Measurements from ENCODE around the gene MAST2. TPM values are rescaled to one million over a fixed set of nuclear protein-coding genes. Genes with fewer than 3 reads are reported as not detected.

Gene MAST2
- total RNA-seq, 2 donors from 2014 or later: 25.2 to 81.3 TPM

GRCh38 chr1:45785583-45785982 is 17.8 kb upstream of the MAST2 start:
- H3K27ac ChIP-seq: no peak overlapping the region
- no peaks in the 10 kb centered on the region for H3K9me3 ChIP-seq
- DNase-seq (ENCODE audit: low spot score): no peak
- 70% methylated on average over 4 of the region's 4 CpGs for WGBS
- H3K4me3 ChIP-seq: no peak overlapping the region
- TF ChIP-seq CTCF (IDR thresholded peaks at IDR 0.05) (no peak), POLR2A (IDR thresholded peaks at IDR 0.05) (no peak), POLR2AphosphoS5 (IDR thresholded peaks at IDR 0.05) (no peak)
- H3K4me1 ChIP-seq (replicated peaks): no peaks in the 10 kb centered on the region
- H3K27me3 ChIP-seq (replicated peaks; ENCODE audit: insufficient read depth): no peaks in the 10 kb centered on the region
- H3K36me3 ChIP-seq: no peaks in the 10 kb centered on the region
- intact Hi-C loops (cut with DNase I): no loop called here

GRCh38 chr1:45787905-45788304 is 15.5 kb upstream of the MAST2 start:
- DNase-seq (ENCODE audit: low spot score): no peak
- H3K9me3 ChIP-seq: no peaks in the 10 kb centered on the region
- intact Hi-C loops (cut with DNase I): no loop called here
- TF ChIP-seq POLR2A (IDR thresholded peaks at IDR 0.05) (no peak), CTCF (IDR thresholded peaks at IDR 0.05) (no peak), POLR2AphosphoS5 (IDR thresholded peaks at IDR 0.05) (no peak)
- no peaks in the 10 kb centered on the region for H3K27me3 ChIP-seq (replicated peaks; ENCODE audit: insufficient read depth)
- no peak overlapping the region for H3K4me3 ChIP-seq
- H3K27ac ChIP-seq: no peak overlapping the region
- H3K36me3 ChIP-seq: no peaks in the 10 kb centered on the region
- no peaks in the 10 kb centered on the region for H3K4me1 ChIP-seq (replicated peaks)
- WGBS: 76% methylated on average over 4 of the region's 4 CpGs

GRCh38 chr1:45789601-45790000 is 13.8 kb upstream of the MAST2 start:
- H3K9me3 ChIP-seq: no peaks in the 10 kb centered on the region
- WGBS: 57% methylated on average over 2 of the region's 2 CpGs
- no peaks in the 10 kb centered on the region for H3K4me1 ChIP-seq (replicated peaks)
- no peaks in the 10 kb centered on the region for H3K27me3 ChIP-seq (replicated peaks; ENCODE audit: insufficient read depth)
- TF ChIP-seq POLR2AphosphoS5 (IDR thresholded peaks at IDR 0.05) (no peak), CTCF (IDR thresholded peaks at IDR 0.05) (no peak), POLR2A (IDR thresholded peaks at IDR 0.05) (no peak)
- no peak overlapping the region for H3K27ac ChIP-seq
- no peaks in the 10 kb centered on the region for H3K36me3 ChIP-seq
- H3K4me3 ChIP-seq: no peak overlapping the region
- intact Hi-C loops (cut with DNase I): no loop called here
- DNase-seq (ENCODE audit: low spot score): no peak

GRCh38 chr1:45792744-45793143 is 10.7 kb upstream of the MAST2 start:
- WGBS: 83% methylated on average over 4 of the region's 4 CpGs
- no peak overlapping the region for H3K4me3 ChIP-seq
- H3K27ac ChIP-seq: no peak overlapping the region
- no peaks in the 10 kb centered on the region for H3K27me3 ChIP-seq (replicated peaks; ENCODE audit: insufficient read depth)
- no peaks in the 10 kb centered on the region for H3K36me3 ChIP-seq
- H3K9me3 ChIP-seq: no peaks in the 10 kb centered on the region
- intact Hi-C loops (cut with DNase I): no loop called here
- DNase-seq (ENCODE audit: low spot score): no peak
- no peak for TF ChIP-seq POLR2AphosphoS5 (IDR thresholded peaks at IDR 0.05)
- no peak for TF ChIP-seq POLR2A (IDR thresholded peaks at IDR 0.05)
- TF ChIP-seq CTCF (IDR thresholded peaks at IDR 0.05): no peak
- no peaks in the 10 kb centered on the region for H3K4me1 ChIP-seq (replicated peaks)

GRCh38 chr1:45793942-45794604 is 9.3 kb upstream of the MAST2 start:
- WGBS: 65% methylated on average over 7 of the region's 7 CpGs
- Histone ChIP-seq H3K36me3 (no peaks in the 10 kb centered on the region), H3K27ac (no peak overlapping the region), H3K4me3 (no peak overlapping the region), H3K27me3 (replicated peaks; ENCODE audit: insufficient read depth) (no peaks in the 10 kb centered on the region), H3K9me3 (no peaks in the 10 kb centered on the region), H3K4me1 (replicated peaks) (no peaks in the 10 kb centered on the region)
- TF ChIP-seq POLR2AphosphoS5 (IDR thresholded peaks at IDR 0.05) (no peak), POLR2A (IDR thresholded peaks at IDR 0.05) (no peak), CTCF (IDR thresholded peaks at IDR 0.05) (no peak)
- DNase-seq (ENCODE audit: low spot score): no peak
- intact Hi-C loops (cut with DNase I): no loop called here

Data from prostate gland (tissue), 2 donors.